OCI-LY7 (cell line): Measurements from ENCODE around the gene EPHA6.

ENCODE experiments used
- CTCF ChIP-seq: fragments of 200-600 bp; sonication (generic); conservative IDR thresholded peaks from 2 replicates; pipeline ENCODE4 v1.5.1; 2014; ENCODE audit warnings: mild to moderate bottlenecking, antibody characterized with exemption, low read length, moderate library complexity, mixed read lengths
- EZH2phosphoT487 ChIP-seq: fragments of 200-600 bp; sonication (generic); IDR thresholded peaks from 2 replicates; pipeline ENCODE4 v1.6.1; 2018; ENCODE audit warnings: low read depth, borderline replicate concordance, mild to moderate bottlenecking, mixed run types, antibody characterized with exemption, low read length, moderate library complexity, mixed read lengths

- TF ChIP-seq CTCF, result no peak
- TF ChIP-seq EZH2phosphoT487, result no peak
These were observed 673.2 kb downstream of the EPHA6 start for GRCh38 chr3:97487587-97487986.
